Frontal cortex (tissue), 4 donors: ENCODE data around the gene LEP. TPM values are rescaled to one million over a fixed set of nuclear protein-coding genes. Genes with fewer than 3 reads are reported as not detected.

Source experiments
- DNase-seq, 2 donors: peaks; one replicate each; pipeline ENCODE4 v3.0.0; 2012; ENCODE audit warnings: low spot score in 2 of 2
- FAIRE-seq: peaks from 2 replicates; lab custom pipeline; 2012; peaks lifted over from hg19 to GRCh38; lab: Jason Lieb, UNC
- small RNA-seq: library from RNA; depleted of rRNA; stranded (forward); fragments of <200 nt; gene quantifications from one replicate; pipeline ENCODE3, GENCODE V24; 2014
- total RNA-seq: library from RNA; depleted of rRNA; stranded (reverse); fragments of >200 nt; gene quantifications from one replicate; pipeline ENCODE4 v1.2.3, GENCODE V29; 2014
- donor health status: control.
- donor health status: control.
- donor health status: control.

The LEP gene
- total RNA-seq, 1 donor from 2014 or later, result not detected

DNA sequence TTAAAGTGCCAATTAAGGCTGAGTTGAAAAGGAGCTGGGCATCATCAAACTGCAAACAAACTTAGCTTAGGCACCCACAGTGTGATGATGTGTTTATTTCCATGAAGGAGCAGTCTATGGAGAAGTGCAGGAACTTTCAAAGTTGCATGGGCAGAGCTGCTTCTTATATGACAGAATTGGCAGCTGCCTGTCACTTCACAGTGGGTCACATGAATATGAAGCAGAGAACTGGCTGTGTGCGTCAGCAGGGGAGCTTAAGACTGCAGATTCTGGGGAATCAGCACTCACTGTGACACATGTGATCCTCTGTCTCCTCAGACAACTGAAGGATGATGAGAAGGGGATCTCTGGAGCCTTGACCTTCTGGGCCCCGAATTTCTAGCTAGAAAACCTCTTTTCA is 66.0 kb downstream of the LEP start:
- DNase-seq (no peak), FAIRE-seq (no peak)

Small RNAs within 50 kb of the gene (small RNA-seq; reads per million reads assigned to genes)
- 4.0 reads per million, percentile 90 among the genes with 10 or more reads in this experiment for gene MIR129-1

Other genes starting within 250 kb of the LEP start
- 13.9 TPM for gene LRRC4, start 209.8 kb upstream of the LEP start, total RNA-seq
- 16.3 TPM for gene RBM28, start 102.6 kb downstream of the LEP start, total RNA-seq
- gene PRRT4, start 120.4 kb downstream of the LEP start, total RNA-seq, result 3.3 TPM
- gene IMPDH1, start 168.7 kb downstream of the LEP start, total RNA-seq, result 26.5 TPM
- gene HILPDA, start 214.6 kb downstream of the LEP start, total RNA-seq, result 26.9 TPM
- gene METTL2B, start 235.5 kb downstream of the LEP start, total RNA-seq, result 37.9 TPM